Measurements from ENCODE around the gene TENM4.

TENM4 gene

DNA sequence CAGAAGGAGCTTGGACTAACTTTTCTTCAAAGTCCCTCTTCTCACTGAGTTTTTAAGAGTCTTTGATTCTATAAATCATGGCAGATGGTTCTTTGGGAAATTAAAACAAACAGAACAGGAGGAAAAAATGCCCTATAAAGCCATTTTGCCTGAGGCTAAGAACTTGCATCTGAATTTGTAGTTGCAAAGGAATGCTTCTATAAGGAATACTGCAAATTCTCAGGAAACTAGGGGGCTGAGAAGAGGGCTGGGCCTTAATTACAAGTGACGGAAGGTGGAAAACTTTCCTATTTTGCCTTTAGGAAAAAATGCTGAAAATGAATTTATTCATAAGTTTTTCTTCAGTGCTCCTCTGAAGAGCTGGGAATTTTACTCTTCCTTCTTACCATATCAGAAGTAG is 776.2 kb downstream of the TENM4 start:
- TF ChIP-seq ZNF274 (IDR thresholded peaks at IDR 0.05; ENCODE audit: low read depth, low read length): no peak
- no peak overlapping the region for H3K4me3 ChIP-seq (ENCODE audit: low read length)

DNA sequence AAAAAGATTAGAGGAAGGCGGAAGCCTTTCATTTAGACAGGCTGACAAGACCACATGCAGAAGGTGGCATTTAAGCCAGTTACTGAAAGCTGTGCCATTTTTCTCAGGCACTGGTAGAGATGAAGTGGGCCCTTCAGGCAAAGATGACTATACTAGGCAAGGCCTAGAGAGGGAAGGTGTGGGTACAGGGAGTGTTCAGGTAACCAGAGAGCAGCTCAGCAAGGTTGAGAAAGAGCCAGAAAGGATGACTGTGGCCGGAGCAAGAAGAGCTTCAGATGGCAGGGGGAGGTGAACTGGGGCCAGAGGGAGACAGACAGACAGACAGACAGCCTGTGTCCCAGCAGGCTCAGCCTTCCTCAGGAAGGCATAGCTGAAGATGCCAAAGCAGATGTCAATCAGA is 778.0 kb downstream of the TENM4 start:
- no peak for TF ChIP-seq ZNF274 (IDR thresholded peaks at IDR 0.05; ENCODE audit: low read depth, low read length)
- H3K4me3 ChIP-seq (ENCODE audit: low read length): no peak overlapping the region

DNA sequence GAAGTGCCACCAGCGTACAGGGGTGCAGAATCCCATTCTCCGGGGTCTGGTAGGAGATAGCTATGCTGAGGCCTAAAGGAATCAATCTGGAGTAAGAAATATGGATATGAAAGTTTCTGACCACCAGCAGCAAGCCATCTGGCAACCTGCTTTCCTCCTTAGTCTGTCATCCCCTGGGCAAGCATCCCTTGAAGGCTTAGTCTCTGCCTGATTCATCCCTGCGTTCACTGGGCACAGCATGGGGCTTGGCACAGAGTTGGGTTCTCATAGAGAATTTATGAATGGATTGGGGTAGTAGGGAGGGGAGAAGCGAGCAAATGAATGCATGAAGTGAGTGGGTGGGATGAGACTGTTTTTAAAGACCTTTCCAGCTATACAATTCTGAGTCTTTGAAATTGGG is 780.4 kb downstream of the TENM4 start:
- no peak overlapping the region for H3K4me3 ChIP-seq (ENCODE audit: low read length)
- no peak for TF ChIP-seq ZNF274 (IDR thresholded peaks at IDR 0.05; ENCODE audit: low read depth, low read length)

DNA sequence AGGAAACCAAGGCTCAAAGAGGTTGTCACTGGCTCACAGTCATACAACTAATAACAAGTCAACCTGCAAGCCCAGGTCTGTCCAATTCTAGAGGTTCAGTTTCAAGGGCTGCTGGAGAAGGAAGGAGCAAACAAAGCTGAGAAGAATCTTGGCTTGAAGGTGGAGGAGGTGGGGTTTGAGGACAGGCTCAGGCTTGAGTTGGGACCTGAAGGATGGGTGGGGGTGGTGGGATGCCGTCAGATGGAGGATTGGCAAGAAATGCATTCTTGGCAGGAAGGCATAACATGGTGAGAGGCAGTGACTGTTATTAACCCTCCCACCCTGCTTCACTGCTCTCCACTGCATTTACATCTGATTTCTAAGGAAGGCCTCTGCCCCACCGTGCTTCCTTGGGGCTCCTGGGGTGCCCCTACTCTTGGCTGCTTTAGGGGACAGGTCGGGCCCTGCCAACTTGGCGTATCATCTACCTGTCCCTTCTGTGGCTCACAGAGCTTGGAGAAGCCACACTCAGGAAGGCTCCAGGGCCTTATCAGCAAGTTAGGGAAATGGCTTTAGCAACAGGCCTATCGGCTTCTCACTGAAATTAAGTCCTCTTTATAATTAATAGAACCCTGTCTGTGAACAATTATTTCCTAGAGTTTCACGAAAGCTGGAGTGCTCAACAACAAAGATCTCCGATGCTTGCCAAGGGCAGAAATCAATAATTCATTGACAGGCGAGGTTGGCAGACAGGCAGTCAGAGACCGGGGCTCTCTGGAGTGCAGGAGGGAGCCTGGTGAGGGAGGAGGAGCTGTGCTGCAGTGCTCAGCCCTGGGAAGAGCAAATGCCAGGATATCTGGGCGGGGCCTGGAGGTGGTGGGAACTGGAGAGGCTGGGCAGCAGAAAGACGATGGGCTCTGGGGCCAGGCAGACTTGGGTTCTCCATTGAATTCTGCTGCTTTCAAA is 781.2 kb downstream of the TENM4 start:
- no peak overlapping the region for H3K4me3 ChIP-seq (ENCODE audit: low read length)
- no peak for TF ChIP-seq ZNF274 (IDR thresholded peaks at IDR 0.05; ENCODE audit: low read depth, low read length)

- TF ChIP-seq ZNF274 (IDR thresholded peaks at IDR 0.05; ENCODE audit: low read depth, low read length): no peak
Measured at GRCh38 chr11:78657968-78658839, 782.6 kb downstream of the TENM4 start.

DNA sequence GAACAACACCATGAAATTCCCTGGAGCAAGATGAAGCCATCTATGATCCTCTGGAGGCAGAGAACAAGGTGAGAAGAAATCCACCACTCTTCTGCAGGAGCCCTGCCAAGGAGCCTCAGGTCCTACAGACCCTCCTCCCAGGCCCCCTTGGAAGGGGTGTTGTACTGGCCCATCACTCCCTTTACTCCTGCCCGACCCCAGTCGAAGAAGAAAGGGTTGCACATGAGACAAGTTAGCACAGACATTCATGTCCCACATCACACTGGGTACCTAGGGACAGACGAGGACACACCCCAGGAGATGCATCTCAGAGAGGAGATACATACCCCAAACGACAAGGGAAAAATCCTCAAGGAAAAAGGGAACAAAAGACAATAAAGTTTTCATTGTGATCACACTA is 783.4 kb downstream of the TENM4 start:
- no peak for TF ChIP-seq ZNF274 (IDR thresholded peaks at IDR 0.05; ENCODE audit: low read depth, low read length)
- no peak overlapping the region for H3K4me3 ChIP-seq (ENCODE audit: low read length)

More at GRCh38 chr11:78657968-78658839, 782.6 kb downstream of the TENM4 start:
- H3K4me3 ChIP-seq (ENCODE audit: low read length): no peak overlapping the region

- no peak for TF ChIP-seq ZNF274 (IDR thresholded peaks at IDR 0.05; ENCODE audit: low read depth, low read length)
- no peak overlapping the region for H3K4me3 ChIP-seq (ENCODE audit: low read length)
Measured at GRCh38 chr11:78656984-78657383, 783.8 kb downstream of the TENM4 start.

- TF ChIP-seq ZNF274 (IDR thresholded peaks at IDR 0.05; ENCODE audit: low read depth, low read length): no peak
- H3K4me3 ChIP-seq (ENCODE audit: low read length): no peak overlapping the region
Measured at GRCh38 chr11:78656327-78656726, 784.5 kb downstream of the TENM4 start.

GRCh38 chr11:78655561-78655960 is 785.3 kb downstream of the TENM4 start:
- no peak overlapping the region for H3K4me3 ChIP-seq (ENCODE audit: low read length)
- no peak for TF ChIP-seq ZNF274 (IDR thresholded peaks at IDR 0.05; ENCODE audit: low read depth, low read length)

- H3K4me3 ChIP-seq (ENCODE audit: low read length): no peak overlapping the region
- TF ChIP-seq ZNF274 (IDR thresholded peaks at IDR 0.05; ENCODE audit: low read depth, low read length): no peak
Measured at GRCh38 chr11:78654866-78655265, 786.0 kb downstream of the TENM4 start.

DNA sequence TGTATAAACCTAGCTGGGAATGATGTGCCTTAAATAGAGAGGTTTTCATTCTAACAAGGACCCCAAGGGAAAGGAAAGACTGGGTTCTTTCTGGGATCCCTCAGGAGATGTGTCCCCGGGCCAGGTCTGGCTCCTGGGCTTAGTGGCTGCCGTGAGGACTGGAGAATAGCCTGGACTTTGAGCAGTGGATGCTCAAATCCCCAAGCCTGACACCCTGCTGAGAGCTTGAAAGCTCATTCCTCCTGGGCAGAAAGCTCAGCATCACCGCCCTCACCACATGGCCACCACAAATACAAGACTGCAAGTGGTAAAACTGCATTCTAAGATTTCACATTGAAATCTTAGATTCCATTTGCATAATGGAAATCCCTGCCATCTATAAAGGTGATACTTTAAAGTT is 786.8 kb downstream of the TENM4 start:
- no peak for TF ChIP-seq ZNF274 (IDR thresholded peaks at IDR 0.05; ENCODE audit: low read depth, low read length)

DNA sequence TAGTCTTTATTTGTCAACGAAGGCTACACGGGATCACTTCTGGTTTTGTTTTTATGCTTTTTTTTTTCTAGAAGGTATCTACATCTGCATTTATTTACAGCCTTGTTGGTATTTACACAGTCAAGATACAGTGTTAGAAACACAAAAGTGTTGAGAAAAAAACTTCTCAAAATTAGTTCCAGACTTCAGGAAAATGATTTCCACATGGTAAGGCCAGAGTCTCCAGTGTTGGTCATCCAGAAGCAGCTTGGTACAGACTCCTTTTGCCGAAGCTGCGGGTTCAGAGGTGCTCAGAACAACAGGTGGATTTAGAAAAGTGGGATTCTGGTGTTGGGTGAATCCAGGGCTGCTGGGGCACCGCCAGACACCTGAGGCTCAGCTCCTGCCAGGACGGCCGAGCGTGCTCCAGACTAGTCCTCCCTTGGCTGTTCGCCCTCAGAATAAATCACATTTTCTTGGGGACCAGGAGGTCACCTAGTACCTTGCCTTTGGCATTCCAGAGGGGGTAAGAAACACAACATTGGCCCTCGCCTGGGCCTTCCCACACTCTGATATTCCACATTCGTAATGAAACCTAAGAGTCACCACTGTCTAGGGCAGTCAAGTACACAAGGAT is 787.4 kb downstream of the TENM4 start:
- TF ChIP-seq ZNF274 (IDR thresholded peaks at IDR 0.05; ENCODE audit: low read depth, low read length): no peak
- H3K4me3 ChIP-seq (ENCODE audit: low read length): no peak overlapping the region

More for the DNA sequence above, 786.8 kb downstream of the TENM4 start:
- no peak overlapping the region for H3K4me3 ChIP-seq (ENCODE audit: low read length)

GRCh38 chr11:78652843-78653239 is 788.0 kb downstream of the TENM4 start:
- TF ChIP-seq ZNF274 (IDR thresholded peaks at IDR 0.05; ENCODE audit: low read depth, low read length): no peak
- H3K4me3 ChIP-seq (ENCODE audit: low read length): no peak overlapping the region
